Heart left ventricle (tissue), 16 donors: ENCODE results near the gene AMBP. TPM values are rescaled to one million over a fixed set of nuclear protein-coding genes. Genes with fewer than 3 reads are reported as not detected.

Source experiments
- ATAC-seq, 4 donors: fragments of 200-7000 bp; cut with Tn5 transposase; one replicate each; pipeline ENCODE4 v1.9.1; 2020 to 2022; ENCODE audit warnings: moderate library complexity in 4 of 4, mild to moderate bottlenecking in 3 of 4, moderate number of reproducible peaks in 1 of 4
- DNase-seq, 5 donors: peaks; one replicate each; pipeline ENCODE4 v3.0.0-alpha.2; 2020
- H3K27ac ChIP-seq, 12 donors: fragments of 200-600 bp; sonication (generic) in 4 of 12; one replicate each; pipeline versions ENCODE4 v1.5.0 to v1.8.0; 2016 to 2022; ENCODE audit warnings: mild to moderate bottlenecking in 2 of 12
- H3K27me3 ChIP-seq, 9 donors: fragments of 200-600 bp; sonication (generic) in 2 of 9; one replicate each; pipeline versions ENCODE4 v1.5.1 to v1.8.0; 2016 to 2022; ENCODE audit warnings: mild to moderate bottlenecking in 3 of 9
- H3K36me3 ChIP-seq, 9 donors: fragments of 200-600 bp; sonication (generic) in 2 of 9; one replicate each; pipeline versions ENCODE4 v1.5.0 to v1.8.0; 2018 to 2022; ENCODE audit warnings: mild to moderate bottlenecking in 2 of 9
- H3K4me1 ChIP-seq, 12 donors: fragments of 200-600 bp; sonication (generic) in 4 of 12; one replicate each; pipeline versions ENCODE4 v1.5.0 to v1.8.0; 2016 to 2022; ENCODE audit warnings: mild to moderate bottlenecking in 3 of 12
- H3K4me3 ChIP-seq, 12 donors: fragments of 200-600 bp; sonication (generic) in 4 of 12; one replicate each; pipeline versions ENCODE4 v1.5.0 to v1.8.0; 2017 to 2022; ENCODE audit warnings: mild to moderate bottlenecking in 9 of 12, moderate library complexity in 4 of 12
- H3K9me3 ChIP-seq, 12 donors: fragments of 200-600 bp; sonication (generic) in 4 of 12; one replicate each; pipeline versions ENCODE4 v1.5.0 to v1.8.0; 2016 to 2022; ENCODE audit warnings: mild to moderate bottlenecking in 1 of 12
- CTCF ChIP-seq, 12 donors: fragments of 200-600 bp; sonication (generic) in 4 of 12; IDR thresholded peaks; one replicate each; pipeline versions ENCODE4 v1.5.0 to v1.8.0; 2018 to 2022; ENCODE audit warnings: antibody characterized with exemption in 12 of 12, mild to moderate bottlenecking in 5 of 12
- POLR2A ChIP-seq, 2 donors: fragments of 450-650 bp; IDR thresholded peaks; one replicate each; pipeline ENCODE4 v1.6.1; 2017; ENCODE audit warnings: antibody characterized with exemption in 2 of 2, mild to moderate bottlenecking in 2 of 2, moderate library complexity in 2 of 2
- WGBS, 4 donors: extraction: QIAGEN DNeasy Blood & Tissue Kit in 2 of 4; methylation state at CpG; one replicate each; pipeline versions ENCODE4 v1.1.5 to v1.1.7; 2013 to 2018; 5-methylcytosine and 5-hydroxymethylcytosine counted together
- intact Hi-C, 10 donors: fragments of 100-400 bp; cut with DNase I; formaldehyde crosslinking; loops; one replicate each; pipeline versions ENCODE4 v1.11.1 to v1.14.2; 2022
- polyA plus RNA-seq, 2 donors: library from polyadenylated mRNA; stranded (reverse); fragments of 200-250 nt; gene quantifications; one replicate each; pipeline ENCODE4 v1.2.3, GENCODE V29; 2013
- total RNA-seq, 9 donors: library from RNA; depleted of rRNA in 2 of 9; stranded (reverse); fragments of >200 nt in 2 of 9; fragmentation: NEBNext Ultra II Directional in 3 of 9; extraction: Animal tissue kit (Norgen Biotek cat#: 25700) in 3 of 9; gene quantifications; one replicate each; pipeline versions ENCODE4 v1.1.0 to v1.2.4, GENCODE V29; 2016 to 2023
- donor health status: ischemic (EF 13 %, LVEDD 7.1; RV severe dilation, severe dysfunction).
- donor health status: healthy with polysubstance abuse.
- donor health status: DM: no; HTN: yes; CAD: no.
- donor health status: DM: no; HTN: no; CAD: no.
- donor health status: ischemic (EF 25% LVEDD 6.9; RV normal size, moderate dysfunction).
- donor health status: ischemic (EF 25% LVEDD 5.7; RV mildly dilated, moderate dysfunction).
- donor health status: healthy.
- donor health status: DM: yes; HTN: yes; CAD: no.
- donor health status: ischemic (EF 35%, LVEDD 5.7; RV mildly dilated, moderate dysfunction).
- donor health status: nonischemic (EF 11% LVEDD 7.7; RV severe dilation, severe dysfunction).
- donor health status: DM: yes; HTN: yes; CAD: no.
- donor health status: PGD.
- donor health status: ischemic (EF 29% LVEDD 5.4; RV normal size, mild dysfunction).
- donor health status: nonischemic (EF 23%, LVEDD 6.1; RV moderate dilation, normal function).

Gene AMBP
- total and polyA plus RNA-seq, 11 donors, result 0.08 to 0.32 (median 0.20) TPM; not detected in 8

GRCh38 chr9:114061830-114062474, 16.1 kb downstream of the AMBP start:
- intact Hi-C loops, result loop anchor here in 1 of 10 donors (10.0 kb wide), 1 partner anchor 57 kb away; no protein-coding TSS in a partner anchor
- H3K4me1 ChIP-seq, result peaks cover 0 to 17% (median 5%) of the 10 kb centered on the region in 12 donors
- peaks cover 0 to 5% (median 0%) of the 10 kb centered on the region in 12 donors for H3K9me3 ChIP-seq
- DNase-seq (no peak), ATAC-seq (no peak)
- no peak for TF ChIP-seq POLR2A (IDR thresholded peaks at IDR 0.05)
- no peak for TF ChIP-seq CTCF (IDR thresholded peaks at IDR 0.05)
- H3K4me3 ChIP-seq, result no peak overlapping the region
- 70 to 77% (median 73%) methylated on average over 4 of the region's 4 CpGs for WGBS, 4 donors
- H3K36me3 ChIP-seq, result no peaks in the 10 kb centered on the region
- no peak overlapping the region for H3K27ac ChIP-seq
- H3K27me3 ChIP-seq, result peaks cover 0 to 5% (median 0%) of the 10 kb centered on the region in 9 donors

GRCh38 chr9:114061292-114061691, 16.8 kb downstream of the AMBP start:
- intact Hi-C loops, result loop anchor here in 1 of 10 donors (10.0 kb wide), 1 partner anchor 56 kb away; no protein-coding TSS in a partner anchor
- H3K27me3 ChIP-seq, result peaks cover 0 to 5% (median 0%) of the 10 kb centered on the region in 9 donors
- peaks cover 0 to 5% (median 0%) of the 10 kb centered on the region in 12 donors for H3K9me3 ChIP-seq
- H3K4me1 ChIP-seq, result peaks cover 0 to 17% (median 5%) of the 10 kb centered on the region in 12 donors
- no peak overlapping the region for H3K4me3 ChIP-seq
- TF ChIP-seq POLR2A (IDR thresholded peaks at IDR 0.05) (no peak), CTCF (IDR thresholded peaks at IDR 0.05) (no peak)
- ATAC-seq (no peak), DNase-seq (no peak)
- no peaks in the 10 kb centered on the region for H3K36me3 ChIP-seq
- 95 to 99% (median 97%) methylated on average over 12 of the region's 12 CpGs for WGBS, 4 donors
- H3K27ac ChIP-seq, result no peak overlapping the region

- no peak for DNase-seq
- Histone ChIP-seq H3K4me3 (no peak overlapping the region), H3K36me3 (no peaks in the 10 kb centered on the region), H3K27me3 (peaks cover 0 to 5% (median 0%) of the 10 kb centered on the region in 9 donors), H3K4me1 (peaks cover 0 to 17% (median 5%) of the 10 kb centered on the region in 12 donors), H3K27ac (no peak overlapping the region), H3K9me3 (peaks cover 0 to 5% (median 0%) of the 10 kb centered on the region in 12 donors)
- WGBS, 4 donors, result 67 to 80% (median 71%) methylated on average over 9 of the region's 9 CpGs
- intact Hi-C loops, result loop anchor here in 1 of 10 donors (10.0 kb wide), 1 partner anchor 56 kb away; no protein-coding TSS in a partner anchor
- no peak for ATAC-seq
- TF ChIP-seq CTCF (IDR thresholded peaks at IDR 0.05), result no peak
- TF ChIP-seq POLR2A (IDR thresholded peaks at IDR 0.05), result no peak
These were observed 17.4 kb downstream of the AMBP start for GRCh38 chr9:114060711-114061110.

- Histone ChIP-seq H3K4me3 (no peak overlapping the region), H3K27ac (no peak overlapping the region), H3K9me3 (peaks cover 0 to 5% (median 0%) of the 10 kb centered on the region in 12 donors), H3K4me1 (peaks cover 0 to 17% (median 5%) of the 10 kb centered on the region in 12 donors), H3K36me3 (no peaks in the 10 kb centered on the region), H3K27me3 (peaks cover 0 to 5% (median 0%) of the 10 kb centered on the region in 9 donors)
- intact Hi-C loops, result loop anchor here in 1 of 10 donors (10.0 kb wide), 1 partner anchor 55 kb away; no protein-coding TSS in a partner anchor
- no peak for DNase-seq
- TF ChIP-seq POLR2A (IDR thresholded peaks at IDR 0.05), result no peak
- TF ChIP-seq CTCF (IDR thresholded peaks at IDR 0.05), result no peak
- WGBS, 4 donors, result 84 to 94% (median 90%) methylated on average over 8 of the region's 8 CpGs
- ATAC-seq, result no peak
These were observed 18.0 kb downstream of the AMBP start for GRCh38 chr9:114060070-114060469.
